Type B pancreatic cell (in vitro differentiated cells): ENCODE results near the gene SSR4. TPM values are rescaled to one million over a fixed set of nuclear protein-coding genes. Genes with fewer than 3 reads are reported as not detected.

Source experiments
- DNase-seq: peaks from one replicate; pipeline ENCODE4 v3.0.0; 2021; ENCODE audit warnings: mixed read lengths; ENCODE audit not compliant: unreplicated experiment; ENCODE audit errors: extremely low spot score
- H3K27ac Mint-ChIP-seq: 2 replicates; pipeline ENCODE4 v1.8.0; 2021; ENCODE audit warnings: mild to moderate bottlenecking, mixed read lengths
- H3K27me3 Mint-ChIP-seq: 2 replicates; pipeline ENCODE4 v1.8.0; 2021; ENCODE audit warnings: mixed read lengths
- H3K36me3 Mint-ChIP-seq: 2 replicates; pipeline ENCODE4 v1.8.0; 2021; ENCODE audit warnings: mixed read lengths
- H3K4me1 Mint-ChIP-seq: one replicate; pipeline ENCODE4 v1.8.0; 2021; ENCODE audit warnings: mixed read lengths; ENCODE audit not compliant: unreplicated experiment
- H3K4me3 Mint-ChIP-seq: 2 replicates; pipeline ENCODE4 v1.8.0; 2021; ENCODE audit warnings: mild to moderate bottlenecking, mixed read lengths
- H3K9me3 Mint-ChIP-seq: 2 replicates; pipeline ENCODE4 v1.8.0; 2021; ENCODE audit warnings: mixed read lengths
- CTCF ChIP-seq: fragments of 200-600 bp; sonication (generic); conservative IDR thresholded peaks from 2 replicates; pipeline ENCODE4 v1.5.0; 2021; ENCODE audit warnings: antibody characterized with exemption, mild to moderate bottlenecking
- total RNA-seq: library from RNA; stranded (reverse); gene quantifications from 2 replicates; pipeline ENCODE4 v1.2.1, GENCODE V29; 2021; ENCODE audit warnings: low replicate concordance

Gene SSR4
- total RNA-seq, 1 donor from 2014 or later = 271 TPM

- no peaks in the 10 kb centered on the region for H3K9me3 Mint-ChIP-seq
- no peak for TF ChIP-seq CTCF
- no peak overlapping the region for H3K27ac Mint-ChIP-seq
- H3K36me3 Mint-ChIP-seq = no peaks in the 10 kb centered on the region
- no peak overlapping the region for H3K4me3 Mint-ChIP-seq
- no peaks in the 10 kb centered on the region for H3K4me1 Mint-ChIP-seq
- H3K27me3 Mint-ChIP-seq = no peaks in the 10 kb centered on the region
- DNase-seq = no peak
Measured at GRCh38 chrX:153779891-153780677, 14.4 kb upstream of the SSR4 start.

GRCh38 chrX:153780678-153781427 is 13.6 kb upstream of the SSR4 start, which contains the start of gene SRPK3:
TSS of gene SRPK3 (plus strand) at chrX:153781041. CDS start at chrX:153781087, 46 bp downstream.
- Mint-ChIP-seq H3K27ac (no peak within 1 kb of the TSS), H3K4me1 (no peaks in the 10 kb centered on the region), H3K27me3 (no peaks in the 10 kb centered on the region), H3K9me3 (no peaks in the 10 kb centered on the region), H3K4me3 (no peak within 1 kb of the TSS), H3K36me3 (no peaks in the 10 kb centered on the region)
- no peak for TF ChIP-seq CTCF
- DNase-seq = no peak

- H3K9me3 Mint-ChIP-seq = no peaks in the 10 kb centered on the region
- H3K4me1 Mint-ChIP-seq = no peaks in the 10 kb centered on the region
- no peaks in the 10 kb centered on the region for H3K36me3 Mint-ChIP-seq
- no peak for TF ChIP-seq CTCF
- H3K4me3 Mint-ChIP-seq = no peak overlapping the region
- DNase-seq = no peak
- H3K27me3 Mint-ChIP-seq = no peaks in the 10 kb centered on the region
- no peak overlapping the region for H3K27ac Mint-ChIP-seq
Measured at GRCh38 chrX:153781428-153782047, 12.9 kb upstream of the SSR4 start.

GRCh38 chrX:153782313-153782712 is 12.2 kb upstream of the SSR4 start:
- Mint-ChIP-seq H3K9me3 (no peaks in the 10 kb centered on the region), H3K27ac (no peak overlapping the region), H3K4me1 (no peaks in the 10 kb centered on the region), H3K27me3 (no peaks in the 10 kb centered on the region), H3K4me3 (no peak overlapping the region), H3K36me3 (no peaks in the 10 kb centered on the region)
- no peak for DNase-seq
- TF ChIP-seq CTCF = no peak

- no peak for DNase-seq
- Mint-ChIP-seq H3K27me3 (no peaks in the 10 kb centered on the region), H3K36me3 (no peaks in the 10 kb centered on the region), H3K4me3 (no peak overlapping the region), H3K4me1 (no peaks in the 10 kb centered on the region), H3K27ac (no peak overlapping the region), H3K9me3 (no peaks in the 10 kb centered on the region)
- no peak for TF ChIP-seq CTCF
Measured at GRCh38 chrX:153782871-153783270, 11.6 kb upstream of the SSR4 start.
